ENCODE measurements around the gene TOR4A.

The TOR4A gene

DNA sequence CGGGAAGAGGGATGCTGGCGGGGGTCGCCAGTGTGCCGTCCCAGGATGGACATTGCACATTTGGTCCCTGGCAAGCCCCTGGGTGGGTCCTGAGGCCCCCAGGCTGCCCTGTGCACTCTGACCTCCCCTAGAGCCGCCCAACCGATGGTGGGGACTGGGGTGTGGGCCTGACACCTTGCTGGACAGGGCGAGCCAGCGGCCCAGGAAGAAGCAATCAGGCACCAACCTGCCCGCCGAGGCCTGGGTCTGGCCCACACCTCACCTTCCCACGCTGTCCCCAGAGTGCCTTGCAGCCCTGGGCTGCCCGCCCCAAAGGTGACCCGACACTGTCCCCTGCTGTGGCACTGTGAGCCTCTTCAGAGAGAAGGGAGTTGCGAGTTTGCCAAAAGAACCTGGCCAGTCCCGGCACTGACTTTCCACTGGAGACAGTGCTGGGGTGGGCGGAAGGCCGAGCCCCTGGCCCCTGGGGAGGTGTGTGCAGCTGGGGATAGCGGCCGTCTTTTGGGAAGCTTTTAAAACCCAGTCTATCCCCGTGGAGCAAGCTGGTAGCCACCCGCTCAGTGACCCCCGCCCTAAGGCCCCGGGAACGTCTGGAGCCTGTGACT, 36.5 kb downstream of the TOR4A start:
- TF ChIP-seq GATA2 (IDR thresholded peaks at IDR 0.05; ENCODE audit: low read depth, low read length) (no peak), GATA3 (IDR thresholded peaks at IDR 0.05; ENCODE audit: low read depth, low read length) (no peak)

GRCh38 chr9:137314561-137315560, 37.3 kb downstream of the TOR4A start:
- TF ChIP-seq GATA3 (IDR thresholded peaks at IDR 0.05; ENCODE audit: low read depth, low read length) (no peak), GATA2 (IDR thresholded peaks at IDR 0.05; ENCODE audit: low read depth, low read length) (no peak)

- TF ChIP-seq GATA3 (IDR thresholded peaks at IDR 0.05; ENCODE audit: low read depth, low read length) (no peak), GATA2 (IDR thresholded peaks at IDR 0.05; ENCODE audit: low read depth, low read length) (no peak)
Observed at GRCh38 chr9:137315581-137316011, 38.1 kb downstream of the TOR4A start.

- no peak for TF ChIP-seq GATA3 (IDR thresholded peaks at IDR 0.05; ENCODE audit: low read depth, low read length)
- no peak for TF ChIP-seq GATA2 (IDR thresholded peaks at IDR 0.05; ENCODE audit: low read depth, low read length)
Observed at GRCh38 chr9:137316012-137316981, 38.8 kb downstream of the TOR4A start.

DNA sequence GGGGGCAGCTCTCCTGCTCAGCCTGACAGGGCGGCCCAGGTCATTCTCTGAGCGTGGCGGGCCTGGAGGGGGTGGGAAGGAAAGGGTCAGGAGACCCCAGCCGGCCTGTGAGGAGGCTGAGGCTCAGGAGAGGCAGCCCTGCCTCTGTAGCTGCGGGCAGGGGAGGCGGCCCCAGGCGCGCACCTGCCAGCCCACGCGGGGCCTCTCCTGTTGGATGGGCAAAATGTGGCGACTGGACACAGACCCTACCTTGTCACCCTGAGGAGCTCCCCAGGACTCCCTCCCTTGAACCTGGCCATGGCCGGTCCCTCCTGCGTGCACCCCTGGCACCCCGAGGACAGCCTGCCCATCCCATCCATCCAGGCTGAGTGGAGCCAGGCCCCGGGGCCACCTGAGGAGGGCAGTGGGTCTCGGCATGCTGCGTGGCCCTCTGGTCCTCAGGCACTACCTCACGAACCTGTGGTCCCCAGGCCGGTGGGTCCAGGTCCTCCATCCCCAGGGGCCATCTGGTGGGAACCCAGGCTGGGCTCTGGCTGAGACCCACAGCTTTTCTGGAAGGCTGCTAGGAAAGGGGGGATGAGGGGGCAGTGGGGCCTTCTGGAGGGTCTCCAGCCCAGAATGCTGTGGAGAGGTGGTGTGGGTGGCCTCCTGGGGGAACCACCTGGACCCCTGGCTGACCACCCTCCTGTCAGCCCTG, 39.6 kb downstream of the TOR4A start:
- TF ChIP-seq GATA3 (IDR thresholded peaks at IDR 0.05; ENCODE audit: low read depth, low read length), result no peak
- TF ChIP-seq GATA2 (IDR thresholded peaks at IDR 0.05; ENCODE audit: low read depth, low read length), result no peak

- no peak for TF ChIP-seq GATA3 (IDR thresholded peaks at IDR 0.05; ENCODE audit: low read depth, low read length)
- TF ChIP-seq GATA2 (IDR thresholded peaks at IDR 0.05; ENCODE audit: low read depth, low read length), result no peak
Observed at GRCh38 chr9:137317718-137318511, 40.4 kb downstream of the TOR4A start.

- TF ChIP-seq GATA2 (IDR thresholded peaks at IDR 0.05; ENCODE audit: low read depth, low read length), result no peak
- TF ChIP-seq GATA3 (IDR thresholded peaks at IDR 0.05; ENCODE audit: low read depth, low read length), result no peak
Observed at GRCh38 chr9:137318602-137319001, 41.1 kb downstream of the TOR4A start.

GRCh38 chr9:137319011-137319738, 41.6 kb downstream of the TOR4A start:
- TF ChIP-seq GATA2 (IDR thresholded peaks at IDR 0.05; ENCODE audit: low read depth, low read length) (no peak), GATA3 (IDR thresholded peaks at IDR 0.05; ENCODE audit: low read depth, low read length) (no peak)

GRCh38 chr9:137319739-137320551, 42.4 kb downstream of the TOR4A start:
- TF ChIP-seq GATA3 (IDR thresholded peaks at IDR 0.05; ENCODE audit: low read depth, low read length) (no peak), GATA2 (IDR thresholded peaks at IDR 0.05; ENCODE audit: low read depth, low read length) (no peak)

- TF ChIP-seq GATA3 (IDR thresholded peaks at IDR 0.05; ENCODE audit: low read depth, low read length) (no peak), GATA2 (IDR thresholded peaks at IDR 0.05; ENCODE audit: low read depth, low read length) (no peak)
Observed at GRCh38 chr9:137320555-137321384, 43.2 kb downstream of the TOR4A start.

Data from SH-SY5Y (cell line).